ENCODE results near the gene SEM1.
"Not testable (repeated sequence)": the region's sequence is repeated elsewhere in the genome, so short reads cannot be mapped to it uniquely, and the experiment has no call there.

SEM1 gene

DNA sequence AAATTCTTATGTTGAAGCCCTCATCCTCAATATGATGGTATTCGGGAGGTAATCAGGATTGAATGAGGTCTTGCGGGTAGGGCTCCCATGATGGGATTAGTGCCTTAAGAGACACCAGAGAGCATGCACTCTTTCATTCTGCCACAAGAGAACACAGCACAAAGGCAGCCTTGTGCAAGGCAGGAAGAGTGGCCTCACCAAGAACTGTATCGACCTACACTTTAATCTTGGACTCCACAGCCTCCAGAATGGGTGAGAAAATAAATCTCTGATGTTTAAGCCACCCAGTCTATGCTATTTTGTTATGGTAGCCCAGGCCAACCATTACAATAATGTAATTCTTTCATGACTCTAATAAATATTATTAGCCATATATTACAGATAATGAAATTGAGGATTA is 8.4 kb downstream of the SEM1 start:
- WGBS, 2 experiments (ENCODE audit: insufficient coverage in 2 of 2): 85% methylated on average over 2 of the region's 3 CpGs; no CpG with 5 or more reads in 1 of the 2 experiments

DNA sequence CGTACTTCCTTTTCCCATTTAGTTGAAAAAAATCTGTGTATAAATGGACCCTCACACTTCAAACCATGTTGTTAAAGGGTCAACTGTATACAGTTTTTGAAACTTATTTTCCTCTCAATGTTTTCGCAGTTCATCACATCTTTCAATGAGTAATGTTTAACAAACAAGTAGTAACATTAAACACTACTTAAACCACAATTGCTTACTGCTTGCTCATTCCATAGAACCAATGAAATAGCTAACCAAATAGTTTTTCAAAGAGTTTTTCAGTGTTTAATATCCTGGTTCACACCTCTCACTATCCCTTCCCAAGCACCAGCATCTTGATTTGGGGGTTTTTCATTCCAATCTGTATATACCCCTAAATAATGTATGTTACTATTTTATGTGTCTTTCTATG is 9.1 kb downstream of the SEM1 start:
- Histone ChIP-seq H3K4me3 (ENCODE audit: extremely low read depth, insufficient read depth, low read length, poor library complexity, severe bottlenecking) (no peak overlapping the region), H3K9me3 (ENCODE audit: control insufficient read depth, low read length) (no peaks in the 10 kb centered on the region), H3K27ac (ENCODE audit: low read depth, low read length, severe bottlenecking) (no peak overlapping the region), H3K4me1 (ENCODE audit: control insufficient read depth, insufficient read depth, low read length, poor library complexity, severe bottlenecking) (no peaks in the 10 kb centered on the region), H3K36me3 (ENCODE audit: control insufficient read depth, insufficient read depth, low read length) (peaks cover 13% of the 10 kb centered on the region)
- WGBS, 2 experiments (ENCODE audit: insufficient coverage in 2 of 2): 100% methylated on average over 1 of the region's 2 CpGs; no CpG with 5 or more reads in 1 of the 2 experiments

More for the DNA sequence above, 8.4 kb downstream of the SEM1 start:
- H3K36me3 ChIP-seq (ENCODE audit: control insufficient read depth, insufficient read depth, low read length): peaks cover 13% of the 10 kb centered on the region
- no peaks in the 10 kb centered on the region for H3K4me1 ChIP-seq (ENCODE audit: control insufficient read depth, insufficient read depth, low read length, poor library complexity, severe bottlenecking)
- no peak overlapping the region for H3K4me3 ChIP-seq (ENCODE audit: extremely low read depth, insufficient read depth, low read length, poor library complexity, severe bottlenecking)
- no peaks in the 10 kb centered on the region for H3K9me3 ChIP-seq (ENCODE audit: control insufficient read depth, low read length)
- no peak overlapping the region for H3K27ac ChIP-seq (ENCODE audit: low read depth, low read length, severe bottlenecking)

DNA sequence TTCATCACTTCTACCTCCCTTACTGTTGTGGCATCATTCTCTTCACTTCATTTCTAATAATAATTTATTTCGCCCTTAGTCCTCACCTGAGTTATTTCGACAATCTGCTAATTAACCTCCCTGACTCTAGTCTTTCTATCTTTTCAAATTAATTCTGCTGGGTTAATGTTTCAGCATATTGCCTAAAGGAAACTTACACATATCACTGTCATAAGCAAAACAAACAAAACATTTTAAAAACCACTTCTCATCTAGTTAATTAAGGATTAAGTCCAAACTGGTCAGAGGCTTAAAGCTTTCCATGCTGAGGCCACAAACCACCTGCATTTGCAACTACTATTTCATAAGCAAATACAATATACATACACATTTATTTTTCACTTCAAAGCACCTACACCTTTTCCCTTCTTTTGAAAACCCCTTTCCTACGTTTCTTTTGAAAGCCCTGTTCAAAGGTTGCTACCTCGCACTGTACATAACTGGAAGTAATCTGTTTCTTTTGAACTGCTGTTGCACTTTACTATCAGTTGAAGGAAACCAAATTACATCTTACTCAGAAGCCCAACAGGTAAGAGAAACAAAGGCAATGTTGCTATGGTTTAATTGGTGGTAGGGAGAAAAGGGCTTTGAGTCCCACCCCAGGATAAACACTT is 10.3 kb downstream of the SEM1 start:
- H3K27ac ChIP-seq (ENCODE audit: low read depth, low read length, severe bottlenecking): no peak overlapping the region
- WGBS, 2 experiments (ENCODE audit: insufficient coverage in 2 of 2): 100% methylated on average over 2 to 4 of the region's 4 CpGs
- no peak overlapping the region for H3K4me3 ChIP-seq (ENCODE audit: extremely low read depth, insufficient read depth, low read length, poor library complexity, severe bottlenecking)
- H3K36me3 ChIP-seq (ENCODE audit: control insufficient read depth, insufficient read depth, low read length): peaks cover 8% of the 10 kb centered on the region
- no peaks in the 10 kb centered on the region for H3K9me3 ChIP-seq (ENCODE audit: control insufficient read depth, low read length)
- H3K4me1 ChIP-seq (ENCODE audit: control insufficient read depth, insufficient read depth, low read length, poor library complexity, severe bottlenecking): no peaks in the 10 kb centered on the region

DNA sequence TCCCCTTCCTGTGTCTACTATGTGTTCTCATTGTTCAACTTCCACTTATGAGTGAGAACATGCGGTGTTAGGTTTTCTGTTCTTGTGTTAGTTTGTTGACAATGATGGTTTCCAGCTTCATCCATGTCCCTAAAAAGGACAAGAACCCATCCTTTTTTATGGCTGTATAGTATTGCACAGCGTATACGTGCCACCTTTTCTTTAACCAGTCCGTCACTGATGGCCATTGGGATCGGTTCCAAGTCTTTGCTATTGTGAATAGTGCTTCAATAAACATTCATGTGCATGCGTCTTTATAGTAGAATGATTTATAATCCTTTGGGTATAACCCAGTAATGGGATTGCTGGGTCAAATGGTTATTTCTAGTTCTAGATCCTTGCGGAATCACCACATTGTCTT is 11.2 kb downstream of the SEM1 start:
- H3K9me3 ChIP-seq (ENCODE audit: control insufficient read depth, low read length); H3K4me3 ChIP-seq (ENCODE audit: extremely low read depth, insufficient read depth, low read length, poor library complexity, severe bottlenecking); H3K4me1 ChIP-seq (ENCODE audit: control insufficient read depth, insufficient read depth, low read length, poor library complexity, severe bottlenecking); H3K36me3 ChIP-seq (ENCODE audit: control insufficient read depth, insufficient read depth, low read length); H3K27ac ChIP-seq (ENCODE audit: low read depth, low read length, severe bottlenecking): not testable (repeated sequence)
- WGBS, 2 experiments (ENCODE audit: insufficient coverage in 2 of 2): 95 to 100% methylated on average over 4 to 6 of the region's 7 CpGs

DNA sequence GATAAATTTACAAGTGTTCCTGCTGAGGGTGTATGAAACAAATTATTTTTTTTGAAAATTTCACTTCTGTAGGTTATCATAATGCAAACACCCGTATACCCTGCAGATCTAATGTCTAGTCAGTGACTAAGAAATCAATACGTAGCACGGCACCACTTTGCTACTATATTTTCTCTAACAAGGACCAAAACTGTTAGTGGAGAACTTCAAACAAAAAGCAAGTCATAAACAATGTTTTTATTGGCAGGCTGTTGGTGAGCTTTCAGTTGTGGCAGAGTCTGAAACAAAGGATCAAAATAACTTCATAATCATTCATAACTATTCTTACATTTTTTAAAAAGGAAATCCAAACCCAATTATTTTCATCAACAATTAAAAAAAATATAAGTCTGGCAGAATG is 11.8 kb downstream of the SEM1 start:
- H3K4me3 ChIP-seq (ENCODE audit: extremely low read depth, insufficient read depth, low read length, poor library complexity, severe bottlenecking): no peak overlapping the region
- no peaks in the 10 kb centered on the region for H3K9me3 ChIP-seq (ENCODE audit: control insufficient read depth, low read length)
- WGBS, 2 experiments (ENCODE audit: insufficient coverage in 2 of 2): 100% methylated on average over 1 of the region's 3 CpGs; no CpG with 5 or more reads in 1 of the 2 experiments
- H3K27ac ChIP-seq (ENCODE audit: low read depth, low read length, severe bottlenecking): no peak overlapping the region
- peaks cover 8% of the 10 kb centered on the region for H3K36me3 ChIP-seq (ENCODE audit: control insufficient read depth, insufficient read depth, low read length)
- H3K4me1 ChIP-seq (ENCODE audit: control insufficient read depth, insufficient read depth, low read length, poor library complexity, severe bottlenecking): no peaks in the 10 kb centered on the region

DNA sequence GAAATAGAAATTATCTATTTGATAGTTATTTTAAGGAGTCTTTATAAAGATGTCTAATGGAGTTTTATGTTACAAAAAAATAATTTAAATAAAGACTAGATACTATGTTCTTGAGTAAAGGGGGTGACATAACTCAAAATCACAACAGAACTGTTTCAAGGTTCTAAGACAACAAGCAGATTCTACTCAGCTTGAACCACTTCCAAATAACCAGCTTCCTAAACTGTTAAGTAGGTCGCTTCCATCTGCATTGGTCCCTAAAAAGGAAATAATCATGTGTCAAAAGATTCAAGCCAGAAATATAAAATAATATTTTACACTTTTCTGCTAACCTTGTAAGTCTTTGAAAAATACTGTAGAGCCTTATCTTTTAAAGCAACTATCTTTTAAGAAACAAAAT is 14.1 kb downstream of the SEM1 start:
- Histone ChIP-seq H3K9me3 (ENCODE audit: control insufficient read depth, low read length) (no peaks in the 10 kb centered on the region), H3K27ac (ENCODE audit: low read depth, low read length, severe bottlenecking) (no peak overlapping the region), H3K36me3 (ENCODE audit: control insufficient read depth, insufficient read depth, low read length) (peaks cover 11% of the 10 kb centered on the region), H3K4me1 (ENCODE audit: control insufficient read depth, insufficient read depth, low read length, poor library complexity, severe bottlenecking) (no peaks in the 10 kb centered on the region), H3K4me3 (ENCODE audit: extremely low read depth, insufficient read depth, low read length, poor library complexity, severe bottlenecking) (no peak overlapping the region)
- WGBS, 2 experiments (ENCODE audit: insufficient coverage in 2 of 2): no CpG with 5 or more reads among the region's 1 CpG

DNA sequence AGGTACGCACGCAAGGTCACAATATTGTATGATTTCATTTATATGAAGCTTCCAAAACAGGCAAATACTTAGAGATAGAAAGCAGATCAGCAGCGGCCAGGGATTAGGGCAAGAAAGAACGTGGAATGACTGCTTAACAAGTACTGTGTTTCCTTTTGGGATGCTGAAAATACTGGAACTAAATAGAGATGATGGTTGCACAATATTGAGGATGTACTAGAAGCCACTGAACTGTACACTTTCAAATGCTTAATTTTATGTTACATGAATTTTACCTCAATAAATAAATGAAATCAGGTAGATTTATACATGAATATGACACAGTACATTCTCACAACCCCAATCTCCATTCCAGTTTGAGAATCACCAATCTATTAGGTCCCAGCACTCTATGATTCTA is 15.6 kb downstream of the SEM1 start:
- Histone ChIP-seq H3K27ac (ENCODE audit: low read depth, low read length, severe bottlenecking) (no peak overlapping the region), H3K9me3 (ENCODE audit: control insufficient read depth, low read length) (no peaks in the 10 kb centered on the region), H3K36me3 (ENCODE audit: control insufficient read depth, insufficient read depth, low read length) (peaks cover 10% of the 10 kb centered on the region), H3K4me1 (ENCODE audit: control insufficient read depth, insufficient read depth, low read length, poor library complexity, severe bottlenecking) (no peaks in the 10 kb centered on the region), H3K4me3 (ENCODE audit: extremely low read depth, insufficient read depth, low read length, poor library complexity, severe bottlenecking) (no peak overlapping the region)
- WGBS, 2 experiments (ENCODE audit: insufficient coverage in 2 of 2): 100% methylated on average over 2 to 4 of the region's 4 CpGs

DNA sequence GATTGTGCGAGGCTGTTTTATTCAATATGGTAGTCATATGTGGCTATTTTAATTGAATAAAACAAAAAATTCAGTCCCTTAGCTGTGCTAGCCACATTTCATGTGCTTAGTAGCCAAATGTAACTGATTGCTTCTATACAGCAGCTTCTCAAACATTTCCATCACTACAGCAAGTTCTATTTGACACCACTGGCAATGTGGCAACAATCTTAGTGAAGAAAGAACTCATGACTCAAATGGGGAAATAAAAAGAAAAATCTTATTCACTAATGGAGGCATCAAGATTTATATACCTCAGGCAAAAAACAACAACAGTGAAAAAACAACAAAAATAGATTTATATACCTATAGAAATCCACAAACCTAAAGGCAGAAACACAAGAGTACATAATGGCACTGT is 17.9 kb downstream of the SEM1 start:
- H3K27ac ChIP-seq (ENCODE audit: low read depth, low read length, severe bottlenecking): no peak overlapping the region
- no CpG with 5 or more reads among the region's 1 CpG for WGBS, 2 experiments (ENCODE audit: insufficient coverage in 2 of 2)
- H3K36me3 ChIP-seq (ENCODE audit: control insufficient read depth, insufficient read depth, low read length): peaks cover 8% of the 10 kb centered on the region
- no peak overlapping the region for H3K4me3 ChIP-seq (ENCODE audit: extremely low read depth, insufficient read depth, low read length, poor library complexity, severe bottlenecking)
- no peaks in the 10 kb centered on the region for H3K4me1 ChIP-seq (ENCODE audit: control insufficient read depth, insufficient read depth, low read length, poor library complexity, severe bottlenecking)
- no peaks in the 10 kb centered on the region for H3K9me3 ChIP-seq (ENCODE audit: control insufficient read depth, low read length)

DNA sequence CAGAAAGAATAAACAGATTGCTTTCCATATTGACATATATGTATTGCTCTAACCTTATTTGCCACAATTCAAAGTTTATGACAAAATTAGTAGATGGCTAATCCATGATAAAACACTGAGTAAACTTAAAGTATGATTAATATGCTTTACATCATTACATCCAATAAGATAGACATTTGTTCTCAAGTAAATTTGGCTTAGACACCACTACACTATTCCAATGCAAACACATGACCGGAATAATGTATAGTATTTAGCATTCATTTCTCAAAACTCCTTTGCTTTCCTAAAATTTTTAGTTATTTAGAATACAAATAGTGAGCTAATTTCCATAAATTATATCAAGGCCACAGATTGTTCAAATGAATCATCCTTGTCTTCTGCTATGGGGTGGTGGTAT is 20.2 kb downstream of the SEM1 start:
- Histone ChIP-seq H3K36me3 (ENCODE audit: control insufficient read depth, insufficient read depth, low read length) (peaks cover 15% of the 10 kb centered on the region), H3K4me1 (ENCODE audit: control insufficient read depth, insufficient read depth, low read length, poor library complexity, severe bottlenecking) (no peaks in the 10 kb centered on the region), H3K4me3 (ENCODE audit: extremely low read depth, insufficient read depth, low read length, poor library complexity, severe bottlenecking) (no peak overlapping the region), H3K9me3 (ENCODE audit: control insufficient read depth, low read length) (no peaks in the 10 kb centered on the region), H3K27ac (ENCODE audit: low read depth, low read length, severe bottlenecking) (no peak overlapping the region)
- no CpG with 5 or more reads among the region's 1 CpG for WGBS, 2 experiments (ENCODE audit: insufficient coverage in 2 of 2)

DNA sequence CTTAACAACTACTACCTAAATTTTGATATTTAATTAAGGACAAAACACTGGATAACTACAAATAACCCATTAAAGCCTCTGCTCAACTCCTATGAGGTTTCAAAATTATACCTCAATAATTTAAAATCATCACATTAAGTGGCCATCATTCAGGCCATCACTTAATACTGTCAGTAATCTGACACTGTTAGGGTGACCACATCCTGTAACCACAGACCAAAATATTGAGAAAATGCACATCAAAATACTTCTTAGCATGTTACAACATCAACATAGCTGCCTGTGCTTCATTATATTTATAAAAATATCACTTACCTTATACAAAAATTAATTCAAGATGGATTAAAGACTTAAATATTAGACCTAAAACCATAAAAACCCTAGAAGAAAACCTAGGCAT is 23.3 kb downstream of the SEM1 start:
- peaks cover 24% of the 10 kb centered on the region for H3K36me3 ChIP-seq (ENCODE audit: control insufficient read depth, insufficient read depth, low read length)
- no peak overlapping the region for H3K27ac ChIP-seq (ENCODE audit: low read depth, low read length, severe bottlenecking)
- H3K4me1 ChIP-seq (ENCODE audit: control insufficient read depth, insufficient read depth, low read length, poor library complexity, severe bottlenecking): no peaks in the 10 kb centered on the region
- no peak overlapping the region for H3K4me3 ChIP-seq (ENCODE audit: extremely low read depth, insufficient read depth, low read length, poor library complexity, severe bottlenecking)
- H3K9me3 ChIP-seq (ENCODE audit: control insufficient read depth, low read length): no peaks in the 10 kb centered on the region

DNA sequence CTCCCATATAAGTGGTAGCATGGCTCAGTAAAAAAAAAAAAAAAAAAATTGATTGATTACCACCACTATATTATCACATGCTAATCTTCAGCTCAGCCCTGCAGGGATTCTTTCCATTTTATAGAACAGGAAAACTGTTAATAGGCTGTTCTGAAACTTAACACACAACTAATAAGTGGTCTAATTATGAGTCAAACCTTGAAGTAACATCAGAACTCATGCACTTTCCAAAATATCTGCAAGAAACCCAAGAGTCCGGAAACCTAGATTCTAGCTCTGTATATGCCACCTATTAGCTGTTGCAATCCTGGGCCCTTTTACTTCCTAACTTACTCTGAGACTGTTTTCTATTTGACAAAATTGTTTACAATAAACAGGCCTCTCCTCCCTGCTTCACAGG is 23.9 kb downstream of the SEM1 start:
- Histone ChIP-seq H3K9me3 (ENCODE audit: control insufficient read depth, low read length) (no peaks in the 10 kb centered on the region), H3K27ac (ENCODE audit: low read depth, low read length, severe bottlenecking) (no peak overlapping the region), H3K36me3 (ENCODE audit: control insufficient read depth, insufficient read depth, low read length) (peaks cover 19% of the 10 kb centered on the region), H3K4me1 (ENCODE audit: control insufficient read depth, insufficient read depth, low read length, poor library complexity, severe bottlenecking) (no peaks in the 10 kb centered on the region), H3K4me3 (ENCODE audit: extremely low read depth, insufficient read depth, low read length, poor library complexity, severe bottlenecking) (no peak overlapping the region)
- WGBS, 2 experiments (ENCODE audit: insufficient coverage in 2 of 2): 100% methylated on average over 1 of the region's 1 CpG
